ENCODE measurements around the gene UCN3.

Gene UCN3

GRCh38 chr10:5381187-5381586 lies 16.4 kb downstream of the UCN3 start:
- H3K27me3 Mint-ChIP-seq (ENCODE audit: low read depth, poor library complexity) = peaks cover 2% of the 10 kb centered on the region
- no peak overlapping the region for H3K4me3 Mint-ChIP-seq
- no peak for DNase-seq
- TF ChIP-seq CTCF (IDR thresholded peaks at IDR 0.05) = no peak
- H3K27ac Mint-ChIP-seq = no peak overlapping the region
- no peaks in the 10 kb centered on the region for H3K4me1 Mint-ChIP-seq
- peaks cover 12% of the 10 kb centered on the region for H3K9me3 Mint-ChIP-seq
- H3K36me3 Mint-ChIP-seq (ENCODE audit: low read depth) = no peaks in the 10 kb centered on the region

- H3K27me3 Mint-ChIP-seq (ENCODE audit: low read depth, poor library complexity) = no peaks in the 10 kb centered on the region
These were observed 20.5 kb downstream of the UCN3 start for GRCh38 chr10:5385224-5385623.

GRCh38 chr10:5387169-5387568 lies 22.4 kb downstream of the UCN3 start:
- no peak for TF ChIP-seq CTCF (IDR thresholded peaks at IDR 0.05)
- peaks cover 50% of the 10 kb centered on the region for H3K9me3 Mint-ChIP-seq
- no peaks in the 10 kb centered on the region for H3K4me1 Mint-ChIP-seq
- H3K27me3 Mint-ChIP-seq (ENCODE audit: low read depth, poor library complexity) = peaks cover 3% of the 10 kb centered on the region
- no peak overlapping the region for H3K4me3 Mint-ChIP-seq
- no peak for DNase-seq
- no peak overlapping the region for H3K27ac Mint-ChIP-seq
- peaks cover 5% of the 10 kb centered on the region for H3K36me3 Mint-ChIP-seq (ENCODE audit: low read depth)

More at GRCh38 chr10:5385224-5385623, 20.5 kb downstream of the UCN3 start:
- DNase-seq = no peak
- H3K36me3 Mint-ChIP-seq (ENCODE audit: low read depth) = no peaks in the 10 kb centered on the region
- H3K4me1 Mint-ChIP-seq = no peaks in the 10 kb centered on the region
- H3K9me3 Mint-ChIP-seq = peaks cover 30% of the 10 kb centered on the region
- H3K4me3 Mint-ChIP-seq = no peak overlapping the region
- no peak overlapping the region for H3K27ac Mint-ChIP-seq
- no peak for TF ChIP-seq CTCF (IDR thresholded peaks at IDR 0.05)

- TF ChIP-seq CTCF (IDR thresholded peaks at IDR 0.05) = no peak
- Mint-ChIP-seq H3K27ac (no peak overlapping the region), H3K4me3 (no peak overlapping the region), H3K9me3 (peaks cover 63% of the 10 kb centered on the region), H3K4me1 (no peaks in the 10 kb centered on the region), H3K36me3 (ENCODE audit: low read depth) (peaks cover 5% of the 10 kb centered on the region), H3K27me3 (ENCODE audit: low read depth, poor library complexity) (peaks cover 3% of the 10 kb centered on the region)
- DNase-seq = no peak
These were observed 25.9 kb downstream of the UCN3 start for GRCh38 chr10:5390607-5391205.

GRCh38 chr10:5391790-5392189 lies 27.0 kb downstream of the UCN3 start:
- H3K36me3 Mint-ChIP-seq (ENCODE audit: low read depth) = peaks cover 5% of the 10 kb centered on the region
- no peak overlapping the region for H3K27ac Mint-ChIP-seq
- DNase-seq = no peak
- H3K9me3 Mint-ChIP-seq = peaks cover 55% of the 10 kb centered on the region
- no peak overlapping the region for H3K4me3 Mint-ChIP-seq
- TF ChIP-seq CTCF (IDR thresholded peaks at IDR 0.05) = no peak
- peaks cover 3% of the 10 kb centered on the region for H3K27me3 Mint-ChIP-seq (ENCODE audit: low read depth, poor library complexity)
- no peaks in the 10 kb centered on the region for H3K4me1 Mint-ChIP-seq

GRCh38 chr10:5393529-5393928 lies 28.8 kb downstream of the UCN3 start:
- TF ChIP-seq CTCF (IDR thresholded peaks at IDR 0.05) = no peak
- no peaks in the 10 kb centered on the region for H3K4me1 Mint-ChIP-seq
- peaks cover 3% of the 10 kb centered on the region for H3K27me3 Mint-ChIP-seq (ENCODE audit: low read depth, poor library complexity)
- H3K27ac Mint-ChIP-seq = no peak overlapping the region
- no peak overlapping the region for H3K4me3 Mint-ChIP-seq
- peaks cover 49% of the 10 kb centered on the region for H3K9me3 Mint-ChIP-seq
- DNase-seq = no peak
- H3K36me3 Mint-ChIP-seq (ENCODE audit: low read depth) = peaks cover 5% of the 10 kb centered on the region
